ENCODE measurements around the gene NANP. TPM values are rescaled to one million over a fixed set of nuclear protein-coding genes. Genes with fewer than 3 reads are reported as not detected.
A peak's percentile ranks its signal among the peaks of the same experiment; 100 is the strongest.

NANP gene, protein sequence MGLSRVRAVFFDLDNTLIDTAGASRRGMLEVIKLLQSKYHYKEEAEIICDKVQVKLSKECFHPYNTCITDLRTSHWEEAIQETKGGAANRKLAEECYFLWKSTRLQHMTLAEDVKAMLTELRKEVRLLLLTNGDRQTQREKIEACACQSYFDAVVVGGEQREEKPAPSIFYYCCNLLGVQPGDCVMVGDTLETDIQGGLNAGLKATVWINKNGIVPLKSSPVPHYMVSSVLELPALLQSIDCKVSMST
- polyA plus RNA-seq (2011; rRNA removed) (3.9 and 6.7 TPM in 2 replicates), polyA minus RNA-seq (2011; rRNA and poly(A)+ RNA removed) (3.8 and 4.1 TPM in 2 replicates)

DNA sequence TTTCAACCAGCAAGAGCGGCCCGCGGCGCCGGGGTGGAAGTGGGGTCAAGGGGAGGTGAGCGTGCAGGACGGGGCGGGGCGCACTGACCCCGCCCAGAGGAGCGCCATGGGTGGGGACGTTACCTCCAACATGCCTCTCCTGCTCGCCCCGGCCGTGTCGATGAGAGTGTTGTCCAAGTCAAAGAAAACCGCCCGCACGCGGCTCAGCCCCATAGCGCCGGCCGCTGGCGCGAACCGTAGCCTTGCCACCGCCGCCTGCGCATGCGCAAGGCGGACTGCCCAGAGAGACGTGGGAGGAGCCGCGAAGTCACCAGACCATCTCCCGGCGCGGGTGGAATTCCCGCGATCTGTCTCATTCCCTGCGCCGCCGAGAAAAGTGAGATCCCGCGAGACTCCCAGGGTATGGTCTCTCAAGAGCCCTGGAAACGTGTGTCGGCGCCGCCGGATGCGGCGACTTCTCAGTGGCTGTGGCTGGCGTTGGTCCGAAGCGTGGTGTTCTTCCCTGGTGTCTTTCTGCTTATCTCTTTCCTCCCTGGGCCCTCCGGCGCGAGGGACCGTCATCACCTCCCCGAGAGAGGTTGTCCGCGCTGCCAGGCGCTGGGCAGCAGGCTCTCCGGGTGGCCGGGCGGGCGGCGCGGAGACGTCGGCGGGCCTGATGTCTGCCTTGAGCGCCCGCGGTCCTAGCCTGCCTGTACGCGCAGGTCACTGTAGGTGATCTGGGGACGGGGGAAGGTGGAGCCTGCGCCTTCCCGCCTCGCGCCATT is at the start of gene NANP:
TSS of gene NANP (minus strand) at position 279 of the 764 bp plus-strand sequence. CDS start at position 213, 66 bp downstream.
- peak; percentile 93 for DNase-seq (ENCODE audit: low read depth)
- POLR2A ChIA-PET = no interaction called here
- H3K4me3 ChIP-seq (ENCODE audit: low read depth, low read length) = peak within 1 kb of the TSS; percentile 96
- TF ChIP-seq, protein P1, sequence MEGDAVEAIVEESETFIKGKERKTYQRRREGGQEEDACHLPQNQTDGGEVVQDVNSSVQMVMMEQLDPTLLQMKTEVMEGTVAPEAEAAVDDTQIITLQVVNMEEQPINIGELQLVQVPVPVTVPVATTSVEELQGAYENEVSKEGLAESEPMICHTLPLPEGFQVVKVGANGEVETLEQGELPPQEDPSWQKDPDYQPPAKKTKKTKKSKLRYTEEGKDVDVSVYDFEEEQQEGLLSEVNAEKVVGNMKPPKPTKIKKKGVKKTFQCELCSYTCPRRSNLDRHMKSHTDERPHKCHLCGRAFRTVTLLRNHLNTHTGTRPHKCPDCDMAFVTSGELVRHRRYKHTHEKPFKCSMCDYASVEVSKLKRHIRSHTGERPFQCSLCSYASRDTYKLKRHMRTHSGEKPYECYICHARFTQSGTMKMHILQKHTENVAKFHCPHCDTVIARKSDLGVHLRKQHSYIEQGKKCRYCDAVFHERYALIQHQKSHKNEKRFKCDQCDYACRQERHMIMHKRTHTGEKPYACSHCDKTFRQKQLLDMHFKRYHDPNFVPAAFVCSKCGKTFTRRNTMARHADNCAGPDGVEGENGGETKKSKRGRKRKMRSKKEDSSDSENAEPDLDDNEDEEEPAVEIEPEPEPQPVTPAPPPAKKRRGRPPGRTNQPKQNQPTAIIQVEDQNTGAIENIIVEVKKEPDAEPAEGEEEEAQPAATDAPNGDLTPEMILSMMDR (IDR thresholded peaks at IDR 0.05; ENCODE audit: insufficient read depth, low read depth, low read length) = no peak
- CTCF ChIA-PET = no interaction called here
- no peaks in the 10 kb centered on the region for H3K27me3 ChIP-seq (ENCODE audit: control insufficient read depth, insufficient read depth, low read length)
- no peaks in the 10 kb centered on the region for H3K36me3 ChIP-seq (ENCODE audit: control insufficient read depth, insufficient read depth, low read length)

DNA sequence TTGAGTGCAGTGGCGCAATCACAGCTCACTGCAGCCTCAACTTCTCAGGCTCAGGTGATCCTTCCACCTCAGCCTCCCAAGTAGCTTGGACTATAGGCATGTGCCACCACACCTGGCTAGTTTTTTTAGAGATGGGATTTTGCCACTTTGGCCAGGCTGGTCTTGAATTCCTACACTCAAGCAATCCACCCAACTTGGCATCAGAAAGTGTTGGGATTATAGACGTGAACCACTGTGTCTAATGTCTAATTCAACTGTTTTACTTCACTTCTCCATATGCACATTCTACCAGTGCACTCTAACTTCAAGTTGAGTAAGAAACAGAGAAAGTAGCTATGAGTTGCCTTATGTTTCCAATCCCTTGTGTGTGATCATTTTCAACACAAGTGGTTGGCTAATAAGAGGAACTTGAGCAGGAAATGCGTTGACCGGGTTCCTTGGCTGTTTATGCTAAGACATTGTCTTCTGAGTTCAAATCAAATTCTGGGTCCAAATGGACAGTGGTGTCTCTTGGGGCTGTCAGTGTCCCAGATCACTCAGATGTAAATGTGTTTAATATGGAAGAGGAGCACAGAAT is 48.9 kb upstream of the NANP start:
- no peak overlapping the region for H3K4me3 ChIP-seq (ENCODE audit: low read depth, low read length)
- CTCF ChIA-PET = no interaction called here
- H3K27me3 ChIP-seq (ENCODE audit: control insufficient read depth, insufficient read depth, low read length) = no peaks in the 10 kb centered on the region
- peaks cover 16% of the 10 kb centered on the region for H3K36me3 ChIP-seq (ENCODE audit: control insufficient read depth, insufficient read depth, low read length)
- TF ChIP-seq, protein P1 (IDR thresholded peaks at IDR 0.05; ENCODE audit: insufficient read depth, low read depth, low read length) = no peak
- POLR2A ChIA-PET = no interaction called here
- no peak for DNase-seq (ENCODE audit: low read depth)

DNA sequence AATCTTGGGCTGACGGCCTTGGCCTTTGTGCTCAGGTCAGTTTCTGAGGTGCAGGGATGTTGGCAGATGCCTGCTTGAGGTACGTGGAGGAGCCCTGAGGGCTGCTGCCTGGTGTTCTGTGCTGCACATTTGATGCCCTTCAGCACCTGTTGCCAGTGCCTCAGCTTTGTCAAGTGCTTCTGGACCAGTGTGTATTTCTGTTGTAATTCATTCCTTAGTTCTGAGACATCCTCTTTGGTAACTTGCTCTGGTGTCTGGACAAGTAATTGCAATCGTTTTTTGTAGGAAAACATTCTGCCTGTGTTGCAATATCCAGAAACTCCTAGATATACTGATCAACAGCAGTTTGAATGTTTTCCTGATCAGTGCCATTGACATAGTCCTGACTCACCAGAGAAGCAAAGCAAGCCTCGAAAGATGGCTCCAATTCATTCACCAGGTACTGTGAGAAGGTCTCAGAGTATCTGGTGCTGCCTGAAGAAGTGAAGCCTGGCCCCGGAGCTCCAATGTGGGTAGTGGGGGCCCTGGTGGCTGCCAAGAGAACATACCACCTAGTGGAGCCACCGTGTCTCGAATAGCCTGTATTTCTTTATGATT is 46.1 kb upstream of the NANP start:
- H3K4me3 ChIP-seq (ENCODE audit: low read depth, low read length) = no peak overlapping the region
- peak; percentile 53 for DNase-seq (ENCODE audit: low read depth)
- ChIA-PET CTCF (no interaction called here), POLR2A (no interaction called here)
- TF ChIP-seq, protein P1 (IDR thresholded peaks at IDR 0.05; ENCODE audit: insufficient read depth, low read depth, low read length) = 0 out of 2 replicates have a peak, but pooled peaks have one; percentile 38
- H3K27me3 ChIP-seq (ENCODE audit: control insufficient read depth, insufficient read depth, low read length) = no peaks in the 10 kb centered on the region
- peaks cover 4% of the 10 kb centered on the region for H3K36me3 ChIP-seq (ENCODE audit: control insufficient read depth, insufficient read depth, low read length)

DNA sequence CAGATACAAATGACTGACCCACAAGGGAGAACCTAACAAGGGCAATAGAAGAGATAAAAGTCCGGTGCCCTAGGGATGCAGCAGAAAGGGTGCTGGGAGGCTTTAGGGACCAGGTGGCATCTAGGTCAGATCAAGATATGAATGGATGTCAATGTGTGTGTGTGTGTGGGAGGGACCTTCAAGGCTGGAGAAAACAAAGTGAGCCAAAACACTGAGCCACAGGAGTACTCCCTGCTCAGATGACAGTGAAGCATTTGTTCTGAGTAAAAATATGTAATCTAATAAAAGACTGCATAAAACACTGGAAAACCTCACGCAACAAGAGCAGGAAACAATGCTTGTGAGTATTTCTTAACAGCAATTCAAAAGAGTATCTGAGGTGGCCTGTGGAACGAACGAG is 44.6 kb upstream of the NANP start:
- Histone ChIP-seq H3K4me3 (ENCODE audit: low read depth, low read length) (no peak overlapping the region), H3K27me3 (ENCODE audit: control insufficient read depth, insufficient read depth, low read length) (no peaks in the 10 kb centered on the region), H3K36me3 (ENCODE audit: control insufficient read depth, insufficient read depth, low read length) (no peaks in the 10 kb centered on the region; the same call in 1 of the 2 replicates)
- TF ChIP-seq, protein P1 (IDR thresholded peaks at IDR 0.05; ENCODE audit: insufficient read depth, low read depth, low read length) = no peak
- DNase-seq (ENCODE audit: low read depth) = no peak
- CTCF ChIA-PET = no interaction called here
- POLR2A ChIA-PET = no interaction called here

DNA sequence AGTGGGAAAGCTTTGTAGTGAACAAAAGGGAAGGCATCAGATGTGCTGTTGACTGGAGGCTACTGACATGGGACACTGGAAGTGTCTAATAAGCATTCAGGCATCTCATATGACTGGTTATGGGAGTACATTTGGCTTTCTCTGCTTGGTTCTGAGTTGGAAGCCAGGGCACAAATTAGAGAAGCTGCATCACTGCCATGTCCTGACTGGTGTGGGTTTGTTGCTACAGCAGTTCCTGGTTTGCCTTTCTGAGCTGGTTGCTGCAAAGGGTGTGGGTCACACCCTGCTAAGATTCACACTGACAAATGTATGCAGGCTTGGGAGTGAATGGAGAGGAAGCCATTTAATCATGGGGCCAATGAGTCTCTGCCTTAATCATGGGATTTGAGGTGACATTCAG is 36.2 kb upstream of the NANP start:
- no peak for DNase-seq (ENCODE audit: low read depth)
- CTCF ChIA-PET = no interaction called here
- Histone ChIP-seq H3K36me3 (ENCODE audit: control insufficient read depth, insufficient read depth, low read length) (no peaks in the 10 kb centered on the region), H3K4me3 (ENCODE audit: low read depth, low read length) (no peak overlapping the region), H3K27me3 (ENCODE audit: control insufficient read depth, insufficient read depth, low read length) (no peaks in the 10 kb centered on the region)
- TF ChIP-seq, protein P1 (IDR thresholded peaks at IDR 0.05; ENCODE audit: insufficient read depth, low read depth, low read length) = no peak
- POLR2A ChIA-PET = no interaction called here

Measured in BJ (cell line).